ENCODE data around the gene SMTNL2. TPM values are rescaled to one million over a fixed set of nuclear protein-coding genes. Genes with fewer than 3 reads are reported as not detected.

The SMTNL2 gene
- total and polyA plus RNA-seq, 10 donors: 0.22 to 1.5 (median 0.80) TPM

DNA sequence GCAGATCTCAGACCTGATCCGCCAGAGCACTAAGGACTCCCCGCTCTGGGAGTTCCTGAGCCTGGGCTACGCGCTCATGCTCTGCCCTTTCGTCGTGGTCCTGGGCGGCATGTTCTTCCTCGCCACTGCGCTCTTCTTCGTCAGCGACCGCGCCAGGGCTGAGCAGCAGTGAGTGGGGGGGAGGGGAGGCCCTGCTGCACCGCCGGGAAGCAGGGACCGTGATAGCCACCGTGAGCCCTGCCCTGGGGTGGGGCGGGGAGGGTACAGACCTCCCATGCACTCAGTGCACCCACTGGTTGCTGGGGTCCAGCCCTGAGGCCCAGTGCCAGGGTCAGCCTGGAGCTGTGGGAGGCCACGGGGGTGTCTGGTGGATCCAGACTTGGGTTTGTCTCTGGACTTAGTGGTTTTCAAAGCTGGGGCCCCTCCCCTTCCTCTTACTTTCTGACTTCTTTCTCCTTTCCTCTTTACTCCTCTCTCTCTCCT, 48.0 kb upstream of the SMTNL2 start:
- peak overlapping the region in 7 of 8 donors; percentile 64 to 82 (median 80) for H3K27ac ChIP-seq

DNA sequence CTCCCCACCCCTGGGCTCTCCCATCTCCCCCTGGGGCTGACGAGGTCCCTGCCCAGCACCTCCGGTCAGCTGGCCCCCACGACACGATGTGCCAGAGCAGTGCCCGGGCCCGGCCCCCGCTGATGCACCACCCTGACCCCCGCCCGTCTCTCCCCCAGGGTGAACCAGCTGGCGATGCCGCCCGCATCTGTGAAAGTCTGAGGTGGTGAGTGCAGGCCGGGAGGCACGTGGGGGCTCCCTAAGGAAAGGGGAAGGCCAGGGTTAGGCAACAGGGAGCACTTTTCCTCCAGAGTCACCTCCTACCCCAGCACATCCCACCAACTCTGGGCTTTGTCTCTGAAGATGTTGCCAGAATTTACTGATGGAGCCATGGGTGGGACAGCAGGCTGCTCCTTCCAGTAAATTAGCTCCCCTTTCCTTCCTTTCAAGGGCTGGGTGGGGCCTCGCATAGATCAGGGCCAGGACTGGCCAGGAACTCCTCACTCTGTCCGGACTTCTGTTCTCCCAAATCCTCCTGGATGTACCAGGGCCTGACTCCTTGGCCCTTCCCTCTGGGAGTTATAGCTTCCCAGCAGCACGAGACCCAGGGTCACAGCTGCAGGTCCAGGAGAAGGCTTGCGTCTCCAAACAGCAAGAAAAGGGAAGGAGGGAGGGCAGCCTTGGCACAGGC, 47.5 kb upstream of the SMTNL2 start:
- H3K27ac ChIP-seq: peak overlapping the region in 7 of 8 donors; percentile 64 to 82 (median 80)

More for the DNA sequence above, 48.0 kb upstream of the SMTNL2 start:
- H3K4me1 ChIP-seq: peaks cover 14 to 100% (median 85%) of the 10 kb centered on the region in 6 donors
- intact Hi-C loops (cut with DNase I; ENCODE audit: low total_unique reads): no loop called here
- H3K27me3 ChIP-seq (replicated peaks in 1 of 7): peaks cover 0 to 7% (median 0%) of the 10 kb centered on the region in 7 donors
- 42 to 73% (median 63%) methylated on average over 6 to 19 of the region's 19 CpGs for WGBS, 5 donors
- peaks cover 0 to 56% (median 37%) of the 10 kb centered on the region in 6 donors for H3K36me3 ChIP-seq
- no peaks in the 10 kb centered on the region for H3K9me3 ChIP-seq
- TF ChIP-seq POLR2A (IDR thresholded peaks at IDR 0.05) (no peak), POLR2AphosphoS5 (IDR thresholded peaks at IDR 0.05) (peak in 1 of 3 donors; percentile 58)
- TF ChIP-seq, protein P1, sequence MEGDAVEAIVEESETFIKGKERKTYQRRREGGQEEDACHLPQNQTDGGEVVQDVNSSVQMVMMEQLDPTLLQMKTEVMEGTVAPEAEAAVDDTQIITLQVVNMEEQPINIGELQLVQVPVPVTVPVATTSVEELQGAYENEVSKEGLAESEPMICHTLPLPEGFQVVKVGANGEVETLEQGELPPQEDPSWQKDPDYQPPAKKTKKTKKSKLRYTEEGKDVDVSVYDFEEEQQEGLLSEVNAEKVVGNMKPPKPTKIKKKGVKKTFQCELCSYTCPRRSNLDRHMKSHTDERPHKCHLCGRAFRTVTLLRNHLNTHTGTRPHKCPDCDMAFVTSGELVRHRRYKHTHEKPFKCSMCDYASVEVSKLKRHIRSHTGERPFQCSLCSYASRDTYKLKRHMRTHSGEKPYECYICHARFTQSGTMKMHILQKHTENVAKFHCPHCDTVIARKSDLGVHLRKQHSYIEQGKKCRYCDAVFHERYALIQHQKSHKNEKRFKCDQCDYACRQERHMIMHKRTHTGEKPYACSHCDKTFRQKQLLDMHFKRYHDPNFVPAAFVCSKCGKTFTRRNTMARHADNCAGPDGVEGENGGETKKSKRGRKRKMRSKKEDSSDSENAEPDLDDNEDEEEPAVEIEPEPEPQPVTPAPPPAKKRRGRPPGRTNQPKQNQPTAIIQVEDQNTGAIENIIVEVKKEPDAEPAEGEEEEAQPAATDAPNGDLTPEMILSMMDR (IDR thresholded peaks at IDR 0.05 in 8 of 11, conservative IDR thresholded peaks at IDR 0.05 in 3 of 11): no peak
- no peak for DNase-seq
- no peak overlapping the region for H3K4me3 ChIP-seq

DNA sequence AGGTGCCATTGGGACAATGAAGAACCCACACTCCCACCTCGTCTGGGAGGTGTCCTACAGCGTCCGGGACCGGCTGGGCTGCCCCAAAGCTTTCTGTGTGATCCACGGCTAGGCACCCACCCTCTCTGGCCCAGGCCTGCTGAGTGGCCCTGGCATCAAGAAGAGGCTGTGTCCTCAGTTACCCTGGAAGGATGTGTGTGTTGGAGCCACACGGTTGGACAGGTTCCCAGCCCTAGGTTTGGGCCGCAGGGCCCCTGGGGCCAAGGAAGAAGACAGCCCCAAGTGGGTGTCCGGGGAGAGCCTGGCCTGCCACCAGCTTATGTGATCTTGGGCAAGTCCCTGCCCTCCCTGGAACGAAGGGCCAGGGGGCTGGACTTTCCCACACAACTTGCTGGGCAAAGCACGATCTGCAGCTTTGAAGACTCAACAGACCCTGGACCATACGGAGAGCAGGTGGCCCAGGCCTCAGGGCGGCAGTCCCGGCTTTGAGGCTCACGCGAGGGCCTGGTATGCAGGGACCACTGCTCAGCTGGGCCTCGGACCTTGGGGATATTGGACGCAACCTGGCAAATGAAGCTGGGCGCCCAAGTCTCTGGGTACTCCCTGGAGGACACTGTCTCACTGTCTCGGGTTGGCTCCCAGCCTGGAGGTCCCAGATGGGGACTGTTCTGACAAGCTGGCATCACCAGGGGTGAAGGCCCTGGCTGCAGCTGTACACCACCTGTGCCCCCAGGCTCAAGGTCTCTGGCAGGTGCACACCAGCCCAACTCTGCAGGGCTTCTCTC, 46.7 kb upstream of the SMTNL2 start:
- H3K36me3 ChIP-seq: peaks cover 0 to 65% (median 50%) of the 10 kb centered on the region in 6 donors

More for the DNA sequence above, 47.5 kb upstream of the SMTNL2 start:
- Histone ChIP-seq H3K9me3 (no peaks in the 10 kb centered on the region), H3K27me3 (replicated peaks in 1 of 7) (peaks cover 0 to 7% (median 0%) of the 10 kb centered on the region in 7 donors), H3K4me1 (peaks cover 16 to 100% (median 85%) of the 10 kb centered on the region in 6 donors), H3K36me3 (peaks cover 0 to 62% (median 42%) of the 10 kb centered on the region in 6 donors), H3K4me3 (no peak overlapping the region)
- 33 to 51% (median 37%) methylated on average over 18 of the region's 18 CpGs for WGBS, 5 donors
- intact Hi-C loops (cut with DNase I; ENCODE audit: low total_unique reads): no loop called here
- no peak for DNase-seq
- TF ChIP-seq POLR2AphosphoS5 (IDR thresholded peaks at IDR 0.05): peak in 1 of 3 donors; percentile 66
- TF ChIP-seq, protein P1 (IDR thresholded peaks at IDR 0.05 in 8 of 11, conservative IDR thresholded peaks at IDR 0.05 in 3 of 11): no peak
- TF ChIP-seq POLR2A (IDR thresholded peaks at IDR 0.05): no peak

More for the DNA sequence above, 46.7 kb upstream of the SMTNL2 start:
- peaks cover 18 to 100% (median 84%) of the 10 kb centered on the region in 6 donors for H3K4me1 ChIP-seq
- H3K4me3 ChIP-seq: no peak overlapping the region
- DNase-seq: no peak
- H3K27ac ChIP-seq: peak overlapping the region in 7 of 8 donors; percentile 64 to 82 (median 80)
- peaks cover 0 to 7% (median 0%) of the 10 kb centered on the region in 7 donors for H3K27me3 ChIP-seq (replicated peaks in 1 of 7)
- intact Hi-C loops (cut with DNase I; ENCODE audit: low total_unique reads): no loop called here
- TF ChIP-seq POLR2A (IDR thresholded peaks at IDR 0.05) (no peak), POLR2AphosphoS5 (IDR thresholded peaks at IDR 0.05) (peak in 1 of 3 donors; percentile 54)
- TF ChIP-seq, protein P1 (IDR thresholded peaks at IDR 0.05 in 8 of 11, conservative IDR thresholded peaks at IDR 0.05 in 3 of 11): no peak
- WGBS, 5 donors: 61 to 81% (median 73%) methylated on average over 14 to 19 of the region's 19 CpGs
- no peaks in the 10 kb centered on the region for H3K9me3 ChIP-seq

Data from spleen (tissue), 11 donors.